Peyer's patch (tissue), 4 donors: ENCODE data around the gene GNG4.

ENCODE experiments used
- CTCF ChIP-seq, 6 experiments: fragments of 450-650 bp in 4 of 6; fragments of 200-600 bp in 2 of 6; sonication (generic) in 1 of 6; IDR thresholded peaks; one replicate each; pipeline ENCODE4 v1.5.1; 2017 to 2019; ENCODE audit warnings: antibody characterized with exemption in 6 of 6, mild to moderate bottlenecking in 3 of 6, moderate library complexity in 1 of 6
- POLR2A ChIP-seq, 2 donors: fragments of 450-650 bp; IDR thresholded peaks; one replicate each; pipeline ENCODE4 v1.5.1; 2017; ENCODE audit warnings: antibody characterized with exemption in 2 of 2, mild to moderate bottlenecking in 2 of 2, moderate library complexity in 2 of 2

GRCh38 chr1:235582130-235582529 lies 67.5 kb downstream of the GNG4 start:
- TF ChIP-seq POLR2A (IDR thresholded peaks at IDR 0.05) = no peak
- no peak for TF ChIP-seq CTCF (IDR thresholded peaks at IDR 0.05)
